Measurements from ENCODE around the gene GTF2H1.
"Not testable (repeated sequence)": the region's sequence is repeated elsewhere in the genome, so short reads cannot be mapped to it uniquely, and the experiment has no call there.

The GTF2H1 gene

DNA sequence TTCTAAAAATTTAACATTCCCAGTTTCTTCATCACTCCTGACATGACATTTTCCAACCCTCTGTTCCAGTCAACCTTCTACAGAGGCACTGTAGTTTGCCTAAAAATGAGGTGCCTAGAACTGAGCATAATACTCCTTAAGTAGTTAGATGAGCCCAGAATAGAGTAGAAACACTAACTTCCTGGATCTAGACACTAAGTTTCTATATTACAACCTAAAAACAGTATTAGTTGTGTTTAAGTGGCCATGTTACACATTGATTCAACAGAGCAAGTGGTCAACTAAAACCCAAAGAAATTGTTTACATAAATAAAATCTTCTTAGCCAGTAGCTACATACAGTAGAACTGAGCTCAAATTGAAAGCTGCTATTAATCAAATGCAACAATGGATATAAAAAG lies 1.8 kb upstream of the GTF2H1 start:
- DNase-seq, result no peak

DNA sequence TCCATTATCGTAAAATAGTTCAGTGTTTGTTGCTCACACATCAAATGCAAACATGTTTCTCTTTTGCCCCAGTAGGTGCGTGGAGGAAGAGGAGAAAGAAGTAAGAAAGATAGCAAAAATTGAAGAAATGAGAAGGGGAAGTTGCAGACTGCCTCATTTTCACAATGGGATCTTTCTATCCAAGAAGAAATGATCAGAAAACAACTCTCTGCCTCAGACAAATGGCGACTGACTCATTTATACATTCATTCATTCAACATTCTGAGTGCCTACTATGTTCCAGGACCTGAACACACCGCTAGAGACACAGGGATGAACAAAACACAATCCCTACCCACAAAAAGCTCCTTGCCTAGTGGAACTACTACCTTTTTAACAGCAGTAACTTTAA lies 794 bp upstream of the GTF2H1 start:
- DNase-seq, result no peak

DNA sequence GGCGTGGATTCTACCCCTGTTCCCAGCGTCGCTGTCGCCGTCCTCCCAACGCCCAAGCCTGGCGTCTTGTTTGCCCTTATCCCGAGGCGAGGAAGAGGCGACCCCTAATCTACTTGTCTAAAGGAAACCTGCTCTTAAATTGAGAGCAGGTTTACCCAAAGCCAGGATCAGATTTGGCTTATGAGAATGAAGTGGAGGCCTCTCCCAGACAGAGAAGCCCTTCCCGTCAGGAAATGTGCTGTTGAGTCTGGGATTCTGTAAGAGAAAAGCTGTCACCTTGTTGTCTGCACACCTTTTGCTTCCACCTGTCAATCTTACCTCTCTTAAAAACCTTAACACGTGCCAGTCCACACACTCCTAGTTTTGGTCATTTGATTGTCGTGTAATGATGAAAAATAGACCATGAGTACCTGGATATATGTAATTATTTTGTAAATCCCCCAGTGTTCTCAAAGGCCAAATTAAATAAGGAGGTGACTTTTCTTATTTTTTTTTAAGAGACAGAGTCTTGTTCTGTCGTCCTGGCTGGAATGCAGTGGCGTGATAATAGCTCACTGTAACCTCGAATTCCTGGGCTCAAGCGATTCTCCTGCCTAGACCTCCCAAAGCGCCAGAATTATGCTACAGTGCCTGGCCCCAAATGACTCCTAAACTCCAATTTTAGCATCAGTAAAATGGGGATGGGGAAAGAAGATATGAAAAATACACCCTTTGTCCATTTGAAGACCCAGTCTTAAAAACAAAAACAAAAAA lies 627 bp downstream of the GTF2H1 start:
- peak in 1 of 2 experiments; percentile 10 for DNase-seq

GRCh38 chr11:18323881-18324280 lies 1.5 kb downstream of the GTF2H1 start:
- not testable (repeated sequence) for DNase-seq

DNA sequence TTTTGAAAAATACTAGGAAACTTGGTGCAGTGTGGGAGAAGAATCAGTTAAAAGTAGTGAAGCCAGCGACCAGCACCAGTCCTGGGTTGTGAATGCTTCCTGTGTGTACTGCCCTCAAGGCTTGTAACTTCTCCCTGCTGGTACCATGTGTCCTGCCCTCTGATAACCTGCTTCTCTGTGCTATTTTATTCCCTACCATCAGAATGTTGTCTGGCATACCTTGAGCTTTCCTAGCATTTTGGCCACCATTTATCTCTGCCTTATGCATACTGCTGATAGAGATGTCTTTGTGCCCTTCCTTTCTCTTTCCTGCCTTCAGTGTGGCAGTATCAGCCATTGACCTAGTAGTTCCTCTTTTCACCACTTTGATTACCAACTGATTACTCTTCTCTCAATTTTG lies 2.0 kb downstream of the GTF2H1 start:
- no peak for DNase-seq

GRCh38 chr11:18329196-18329870 lies 7.0 kb downstream of the GTF2H1 start:
- no peak for DNase-seq

- DNase-seq, result no peak
Observed at GRCh38 chr11:18330921-18331320, 8.6 kb downstream of the GTF2H1 start.

DNA sequence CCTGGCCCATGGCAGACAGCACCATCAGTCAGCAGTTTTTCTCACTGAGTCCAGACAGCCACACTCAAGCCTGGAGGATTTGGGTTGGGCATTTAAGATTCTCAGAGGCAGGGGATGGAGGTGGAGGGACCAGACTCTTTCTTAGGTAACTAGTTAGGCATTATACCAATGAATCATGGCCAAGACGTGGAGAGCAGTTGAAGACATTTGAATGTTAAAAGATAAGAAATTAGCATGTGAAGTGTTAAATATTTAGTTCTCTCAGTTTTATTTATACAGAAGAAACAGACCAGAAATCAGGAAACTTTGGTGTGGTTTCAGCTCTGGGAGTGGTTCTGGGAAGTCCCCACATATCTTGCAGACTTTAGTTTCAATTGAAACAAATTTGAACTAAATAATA lies 9.9 kb downstream of the GTF2H1 start:
- DNase-seq, result no peak

GRCh38 chr11:18332891-18333290 lies 10.5 kb downstream of the GTF2H1 start:
- no peak for DNase-seq

GRCh38 chr11:18347471-18348125 lies 25.2 kb downstream of the GTF2H1 start:
- DNase-seq, result no peak

DNA sequence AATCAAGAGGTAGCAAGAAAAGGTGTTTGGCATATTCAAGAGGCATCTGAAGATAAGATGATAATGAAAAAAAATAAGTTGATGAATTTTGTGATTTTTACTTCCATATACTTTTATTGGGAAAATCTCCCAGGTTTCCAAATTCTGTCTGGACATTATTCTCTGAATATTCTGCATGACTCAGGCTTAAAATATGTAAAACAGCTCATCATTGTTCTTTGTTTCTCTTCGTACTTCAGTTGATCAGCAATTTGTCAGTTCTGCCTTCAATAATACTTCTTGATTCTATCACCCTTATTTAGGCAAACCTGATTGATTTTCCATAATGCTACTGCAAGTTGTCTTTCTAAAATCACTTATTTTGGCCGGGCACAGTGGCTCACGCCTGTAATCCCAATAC lies 30.2 kb downstream of the GTF2H1 start:
- no peak for DNase-seq

DNA sequence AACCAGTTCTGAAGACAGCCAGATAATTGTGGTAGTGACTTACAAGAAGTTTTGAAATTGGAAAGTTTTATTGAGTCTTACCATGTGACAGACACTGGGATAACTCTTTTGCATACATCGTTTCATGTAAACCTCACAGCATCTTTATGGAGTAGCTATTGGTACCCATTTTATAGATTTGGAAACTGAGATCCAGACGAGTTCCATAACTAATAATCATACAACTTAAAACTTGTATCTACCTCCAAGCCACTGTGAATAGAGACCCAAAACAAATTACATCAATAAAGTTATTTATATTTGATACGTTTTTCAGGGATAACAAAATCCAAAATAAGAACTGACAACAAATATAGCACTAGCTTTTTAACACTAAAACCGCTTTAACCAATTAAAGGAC lies 36.3 kb downstream of the GTF2H1 start:
- DNase-seq, result no peak

GRCh38 chr11:18361154-18361553 lies 38.8 kb downstream of the GTF2H1 start:
- no peak for DNase-seq

GRCh38 chr11:18364495-18365073 lies 42.2 kb downstream of the GTF2H1 start:
- no peak for DNase-seq

DNA sequence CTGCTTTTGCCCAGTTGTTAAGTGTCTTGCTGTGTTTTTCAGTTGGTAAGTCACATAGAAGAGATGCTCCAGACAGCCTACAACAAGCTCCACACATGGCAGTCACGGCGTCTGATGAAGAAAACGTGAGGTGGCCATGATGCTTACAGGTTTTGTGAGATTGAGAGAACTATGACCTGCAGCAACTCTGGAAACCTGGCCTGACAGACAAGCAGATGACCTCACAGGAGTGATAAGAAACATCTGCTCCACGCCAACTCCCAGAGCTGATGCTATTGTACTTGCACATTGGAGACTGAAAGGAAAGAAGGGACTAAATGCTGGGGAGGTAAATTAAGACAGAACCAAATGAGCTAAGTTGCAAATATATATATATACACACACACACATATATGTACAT lies 43.4 kb downstream of the GTF2H1 start:
- no peak for DNase-seq

- no peak for DNase-seq
Observed at GRCh38 chr11:18366286-18366685, 43.9 kb downstream of the GTF2H1 start.

GRCh38 chr11:18367431-18367830 lies 45.1 kb downstream of the GTF2H1 start:
- no peak for DNase-seq

DNA sequence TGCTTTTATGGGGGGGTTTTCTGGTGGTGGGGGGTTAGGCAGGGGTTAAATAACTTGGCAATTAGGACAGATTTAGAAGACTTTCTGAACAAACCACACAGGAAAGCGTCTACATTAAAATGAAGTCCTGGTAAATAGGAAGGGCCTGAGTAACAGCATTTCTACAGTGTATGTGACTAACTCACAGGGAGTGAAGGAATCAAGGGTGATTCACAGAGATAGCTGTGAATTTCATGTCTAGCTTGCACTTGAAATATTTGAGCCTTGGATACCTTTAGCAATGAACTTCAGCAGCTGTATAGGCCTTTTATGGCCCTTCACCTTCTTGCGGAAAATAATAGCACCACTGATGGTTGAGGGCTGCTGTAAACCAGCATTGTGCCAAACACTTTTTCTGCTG lies 45.9 kb downstream of the GTF2H1 start:
- no peak for DNase-seq

DNA sequence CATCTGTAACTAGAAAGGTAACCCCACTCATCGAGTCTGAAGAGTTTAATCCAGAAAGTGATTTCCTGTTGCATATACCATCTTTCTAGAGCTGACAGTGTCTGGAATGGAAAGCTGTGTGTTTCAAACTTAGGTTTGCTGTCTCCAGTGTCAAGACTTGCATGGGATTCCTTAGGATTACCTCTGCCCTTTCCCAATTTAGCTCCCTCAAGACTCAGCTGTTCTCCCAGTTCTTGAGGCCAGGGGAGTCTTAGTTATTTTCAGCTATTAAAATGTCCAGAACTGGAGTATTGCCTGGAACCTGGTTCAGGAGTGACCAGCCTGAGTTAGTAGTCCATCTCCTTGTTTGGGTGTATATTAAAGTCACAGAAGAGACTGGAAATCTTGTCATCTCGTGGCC lies 47.0 kb downstream of the GTF2H1 start:
- DNase-seq, result no peak

GRCh38 chr11:18371279-18371678 lies 48.9 kb downstream of the GTF2H1 start:
- DNase-seq, result no peak

DNA sequence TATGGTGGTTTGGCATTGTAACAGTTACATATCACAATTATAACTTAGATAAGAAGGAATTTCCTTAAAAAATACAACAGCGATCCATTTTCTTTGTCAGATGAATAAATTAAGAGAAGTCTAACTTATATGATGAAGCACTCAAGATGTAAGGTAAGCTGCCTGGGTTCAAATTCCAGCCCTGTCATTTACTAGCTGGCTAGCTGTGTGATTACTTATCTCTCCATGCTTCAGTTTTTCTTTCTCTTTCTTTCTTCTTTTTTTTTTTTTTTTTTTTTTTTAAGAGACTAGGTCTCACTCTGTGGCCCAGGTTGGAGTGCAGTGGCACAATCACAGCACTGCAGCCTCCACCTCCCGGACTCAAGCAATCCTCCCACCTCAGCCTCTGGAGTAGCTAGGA lies 49.8 kb downstream of the GTF2H1 start:
- DNase-seq, result no peak

GRCh38 chr11:18374956-18375355 lies 52.6 kb downstream of the GTF2H1 start:
- DNase-seq, result no peak

- DNase-seq, result no peak
Observed at GRCh38 chr11:18375941-18376340, 53.6 kb downstream of the GTF2H1 start.

- no peak for DNase-seq
Observed at GRCh38 chr11:18379201-18379600, 56.8 kb downstream of the GTF2H1 start.

All from NCI-H526 (cell line).